Aorta (tissue), 5 donors: ENCODE results near the gene SBNO2. TPM values are rescaled to one million over a fixed set of nuclear protein-coding genes. Genes with fewer than 3 reads are reported as not detected.

Experiments
- ATAC-seq: fragments of 200-7000 bp; cut with Tn5 transposase; one replicate; pipeline ENCODE4 v1.9.1; 2022; ENCODE audit warnings: moderate library complexity; ENCODE audit not compliant: low FRiP score
- DNase-seq, 2 donors: peaks; one replicate each; pipeline ENCODE4 v3.0.0-alpha.2; 2020
- H3K27ac ChIP-seq, 2 donors: one replicate each; pipeline ENCODE4 v1.5.1; 2013; ENCODE audit warnings: low read length in 2 of 2, mild to moderate bottlenecking in 2 of 2, moderate library complexity in 2 of 2, control low read depth in 1 of 2, inconsistent platforms in 1 of 2, low read depth in 1 of 2
- H3K27me3 ChIP-seq, 2 donors: one replicate each; pipeline ENCODE4 v1.6.1; 2013; ENCODE audit warnings: control low read depth in 1 of 2, low read length in 1 of 2, mild to moderate bottlenecking in 1 of 2, moderate library complexity in 1 of 2; ENCODE audit not compliant: insufficient read depth in 2 of 2, control insufficient read depth in 1 of 2
- H3K36me3 ChIP-seq, 2 donors: one replicate each; pipeline ENCODE4 v1.6.1; 2013; ENCODE audit warnings: control low read depth in 1 of 2, low read length in 1 of 2, mild to moderate bottlenecking in 1 of 2; ENCODE audit not compliant: insufficient read depth in 2 of 2, control insufficient read depth in 1 of 2
- H3K4me1 ChIP-seq, 2 donors: one replicate each; pipeline ENCODE4 v1.6.1; 2013; ENCODE audit warnings: low read length in 2 of 2, control low read depth in 1 of 2, mild to moderate bottlenecking in 1 of 2, moderate library complexity in 1 of 2; ENCODE audit not compliant: insufficient read depth in 2 of 2, control insufficient read depth in 1 of 2
- H3K4me3 ChIP-seq, 2 donors: one replicate each; pipeline ENCODE4 v1.5.1; 2013; ENCODE audit warnings: low read length in 2 of 2, control low read depth in 1 of 2, mild to moderate bottlenecking in 1 of 2
- H3K9me3 ChIP-seq: one replicate; pipeline ENCODE4 v1.6.1; 2013; ENCODE audit warnings: mild to moderate bottlenecking, low read length; ENCODE audit not compliant: control insufficient read depth
- WGBS, 2 donors: extraction: QIAGEN DNeasy Blood & Tissue Kit; methylation state at CpG; one replicate each; pipeline ENCODE4 v1.1.7; 2013; 5-methylcytosine and 5-hydroxymethylcytosine counted together
- intact Hi-C, 2 donors: fragments of 100-400 bp; cut with DNase I; formaldehyde crosslinking; loops; one replicate each; pipeline versions ENCODE4 v1.14.2 to v1.15.0; 2022
- polyA plus RNA-seq, 2 donors: library from polyadenylated mRNA; stranded (reverse); fragments of 200-250 nt; gene quantifications; one replicate each; pipeline ENCODE4 v1.2.3, GENCODE V29; 2013
- total RNA-seq, 2 donors: library from RNA; stranded (reverse); fragmentation: NEBNext Ultra II Directional; extraction: Animal tissue kit (Norgen Biotek cat#: 25700); gene quantifications; one replicate each; pipeline ENCODE4 v1.2.1, GENCODE V29; 2021
- donor health status: healthy with polysubstance abuse.
- donor health status: Bipolar disorder and iron deficiency.
- donor health status: DM: no; HTN: no; CAD: no.
- donor health status: DM: no; HTN: no; CAD: no.
- donor health status: DM: yes; HTN: yes; CAD: no.

Gene SBNO2
- total and polyA plus RNA-seq, 4 donors: 11.0 to 165 (median 75.2) TPM

DNA sequence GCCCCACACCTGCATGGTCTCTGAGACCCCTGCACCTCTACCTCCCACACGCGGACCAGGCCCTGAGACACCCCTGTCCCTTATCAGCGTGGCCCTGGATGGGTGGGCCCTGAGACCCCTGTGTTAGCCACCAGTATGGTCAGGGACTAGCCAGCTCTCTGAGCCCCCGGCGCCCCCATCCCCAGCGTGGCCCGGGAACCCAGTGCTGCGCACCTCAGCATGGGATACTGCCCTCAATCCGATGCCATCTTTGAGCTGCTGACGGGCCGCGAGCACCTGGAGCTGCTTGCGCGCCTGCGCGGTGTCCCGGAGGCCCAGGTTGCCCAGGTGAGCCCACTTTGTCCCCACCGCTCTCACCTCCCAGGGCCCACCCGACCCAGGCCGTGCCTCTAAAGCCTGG lies 112.1 kb downstream of the SBNO2 start:
- H3K4me1 ChIP-seq: no peaks in the 10 kb centered on the region
- H3K4me3 ChIP-seq: no peak overlapping the region
- DNase-seq (no peak), ATAC-seq (no peak)
- H3K36me3 ChIP-seq: no peaks in the 10 kb centered on the region
- no peak overlapping the region for H3K27ac ChIP-seq
- no peaks in the 10 kb centered on the region for H3K27me3 ChIP-seq
- H3K9me3 ChIP-seq: peaks cover 7% of the 10 kb centered on the region
- intact Hi-C loops: no loop called here
- 65 to 95% methylated on average over 19 to 20 of the region's 20 CpGs for WGBS, 2 donors

DNA sequence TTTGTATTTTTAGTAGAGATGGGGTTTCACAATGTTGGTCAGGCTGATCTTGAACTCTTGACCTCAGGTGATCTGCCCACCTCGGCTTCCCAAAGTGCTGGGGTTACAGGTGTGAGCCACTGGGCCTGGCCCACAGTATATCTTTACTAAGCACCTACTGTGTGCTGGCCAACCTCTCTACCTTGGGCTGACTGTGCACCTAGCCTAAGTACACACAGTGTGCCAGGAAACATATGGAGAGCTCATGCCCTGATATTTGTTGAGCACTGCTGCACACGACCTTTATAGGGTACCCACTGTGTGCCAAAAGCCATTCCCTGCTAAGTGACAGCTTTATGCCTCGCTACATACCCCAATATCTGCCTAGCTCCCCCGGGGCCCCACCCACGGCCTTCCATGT lies 113.4 kb downstream of the SBNO2 start:
- ATAC-seq: no peak
- no peak for DNase-seq
- 84 to 90% methylated on average over 5 of the region's 5 CpGs for WGBS, 2 donors

DNA sequence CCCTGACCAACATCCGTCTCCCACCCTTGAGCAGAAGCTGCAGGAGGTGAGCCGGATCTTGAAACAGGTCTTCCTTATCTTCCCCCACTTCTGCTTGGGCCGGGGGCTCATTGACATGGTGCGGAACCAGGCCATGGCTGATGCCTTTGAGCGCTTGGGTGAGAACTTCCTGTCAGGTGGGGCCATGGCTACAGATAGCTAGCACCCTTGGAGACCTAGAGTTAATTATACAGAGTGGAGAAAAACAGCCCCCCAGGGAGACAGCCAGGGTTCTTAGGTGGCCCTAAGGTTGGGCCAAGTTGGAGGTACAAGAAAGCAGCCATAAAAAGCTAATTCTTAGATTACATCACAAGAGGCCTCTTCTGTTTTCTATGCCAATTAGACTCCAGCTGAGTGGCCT lies 116.0 kb downstream of the SBNO2 start:
- Histone ChIP-seq H3K9me3 (peaks cover 7% of the 10 kb centered on the region), H3K27ac (no peak overlapping the region), H3K4me3 (no peak overlapping the region), H3K27me3 (no peaks in the 10 kb centered on the region), H3K4me1 (no peaks in the 10 kb centered on the region), H3K36me3 (no peaks in the 10 kb centered on the region)
- 95 to 96% methylated on average over 5 of the region's 5 CpGs for WGBS, 2 donors
- intact Hi-C loops: no loop called here
- DNase-seq (no peak), ATAC-seq (no peak)

More for the DNA sequence above, 113.4 kb downstream of the SBNO2 start:
- Histone ChIP-seq H3K27ac (no peak overlapping the region), H3K27me3 (no peaks in the 10 kb centered on the region), H3K36me3 (no peaks in the 10 kb centered on the region), H3K9me3 (peaks cover 7% of the 10 kb centered on the region), H3K4me3 (no peak overlapping the region), H3K4me1 (no peaks in the 10 kb centered on the region)
- intact Hi-C loops: no loop called here

Other genes starting within 250 kb of the SBNO2 start
- gene ARID3A, start 248.2 kb downstream of the SBNO2 start, total RNA-seq: 10 to 100 TPM in 1 of 2 donors, 1 to 10 TPM in 1; 9.3 to 13.8 TPM
- 1 to 10 TPM in 1 of 2 donors, under 1 TPM in 1; 0.97 to 1.3 TPM for gene ARID3A, start 248.2 kb downstream of the SBNO2 start, polyA plus RNA-seq
- 10 to 100 TPM; 15.5 to 16.1 TPM for gene WDR18, start 189.9 kb downstream of the SBNO2 start, total RNA-seq
- gene WDR18, start 189.9 kb downstream of the SBNO2 start, polyA plus RNA-seq: 10 to 100 TPM; 20.9 to 68.8 TPM
- 1 to 10 TPM in 1 of 2 donors, under 1 TPM in 1; 0.10 to 1.3 TPM for gene GRIN3B, start 173.8 kb downstream of the SBNO2 start, total RNA-seq
- not detected for gene GRIN3B, start 173.8 kb downstream of the SBNO2 start, polyA plus RNA-seq
- 100 to 1,000 TPM; 118 to 142 TPM for gene TMEM259, start 153.1 kb downstream of the SBNO2 start, total RNA-seq
- 100 to 1,000 TPM in 1 of 2 donors, 10 to 100 TPM in 1; 50.1 to 434 TPM for gene TMEM259, start 153.1 kb downstream of the SBNO2 start, polyA plus RNA-seq
- gene RNU6-2, start 152.7 kb downstream of the SBNO2 start, total RNA-seq: not detected
- gene RNU6-2, start 152.7 kb downstream of the SBNO2 start, polyA plus RNA-seq: not detected
- gene CNN2, start 147.7 kb downstream of the SBNO2 start, total RNA-seq: 100 to 1,000 TPM; 142 to 185 TPM
- 100 to 1,000 TPM in 1 of 2 donors, 10 to 100 TPM in 1; 53.2 to 141 TPM for gene CNN2, start 147.7 kb downstream of the SBNO2 start, polyA plus RNA-seq
- gene ABCA7, start 134.2 kb downstream of the SBNO2 start, total RNA-seq: 10 to 100 TPM in 1 of 2 donors, 1 to 10 TPM in 1; 9.5 to 20.6 TPM
- 1 to 10 TPM; 1.9 to 7.6 TPM for gene ABCA7, start 134.2 kb downstream of the SBNO2 start, polyA plus RNA-seq
- gene ARHGAP45, start 107.1 kb downstream of the SBNO2 start, total RNA-seq: 10 to 100 TPM; 15.3 to 38.6 TPM
- 10 to 100 TPM in 1 of 2 donors, 1 to 10 TPM in 1; 7.4 to 21.8 TPM for gene ARHGAP45, start 107.1 kb downstream of the SBNO2 start, polyA plus RNA-seq
- gene POLR2E, start 78.9 kb downstream of the SBNO2 start, total RNA-seq: 10 to 100 TPM; 83.5 to 95.6 TPM
- 100 to 1,000 TPM in 1 of 2 donors, 10 to 100 TPM in 1; 91.5 to 116 TPM for gene POLR2E, start 78.9 kb downstream of the SBNO2 start, polyA plus RNA-seq
- 100 to 1,000 TPM; 165 to 236 TPM for gene GPX4, start 70.3 kb downstream of the SBNO2 start, total RNA-seq
- 100 to 1,000 TPM; 696 to 786 TPM for gene GPX4, start 70.3 kb downstream of the SBNO2 start, polyA plus RNA-seq
- 10 to 100 TPM; 39.4 to 59.5 TPM for gene STK11, start 31.5 kb upstream of the SBNO2 start, total RNA-seq
- 10 to 100 TPM; 30.1 to 58.9 TPM for gene STK11, start 31.5 kb upstream of the SBNO2 start, polyA plus RNA-seq
- 1 to 10 TPM; 3.0 to 3.7 TPM for gene CBARP, start 63.7 kb upstream of the SBNO2 start, total RNA-seq
- gene CBARP, start 63.7 kb upstream of the SBNO2 start, polyA plus RNA-seq: 1 to 10 TPM in 1 of 2 donors, under 1 TPM in 1; 0.88 to 1.1 TPM
- gene ATP5F1D, start 67.5 kb upstream of the SBNO2 start, total RNA-seq: 100 to 1,000 TPM in 1 of 2 donors, 10 to 100 TPM in 1; 92.8 to 102 TPM
- 100 to 1,000 TPM; 131 to 164 TPM for gene ATP5F1D, start 67.5 kb upstream of the SBNO2 start, polyA plus RNA-seq
- gene MIDN, start 74.3 kb upstream of the SBNO2 start, total RNA-seq: 100 to 1,000 TPM; 112 to 121 TPM
- gene MIDN, start 74.3 kb upstream of the SBNO2 start, polyA plus RNA-seq: 10 to 100 TPM; 11.8 to 27.4 TPM
- gene CIRBP, start 95.1 kb upstream of the SBNO2 start, total RNA-seq: 100 to 1,000 TPM; 391 to 397 TPM
- 1,000 to 10,000 TPM in 1 of 2 donors, 100 to 1,000 TPM in 1; 252 to 1,634 TPM for gene CIRBP, start 95.1 kb upstream of the SBNO2 start, polyA plus RNA-seq
- gene FAM174C, start 101.3 kb upstream of the SBNO2 start, total RNA-seq: 10 to 100 TPM; 21.9 to 23.3 TPM
- gene FAM174C, start 101.3 kb upstream of the SBNO2 start, polyA plus RNA-seq: 10 to 100 TPM; 43.8 to 68.8 TPM
- not detected for gene EFNA2, start 111.6 kb upstream of the SBNO2 start, total RNA-seq
- 1 to 10 TPM in 1 of 2 donors, not detected in 1; 2.8 TPM for gene EFNA2, start 111.6 kb upstream of the SBNO2 start, polyA plus RNA-seq
- gene NDUFS7, start 209.6 kb upstream of the SBNO2 start, total RNA-seq: 10 to 100 TPM; 47.7 to 47.8 TPM
- gene NDUFS7, start 209.6 kb upstream of the SBNO2 start, polyA plus RNA-seq: 100 to 1,000 TPM in 1 of 2 donors, 10 to 100 TPM in 1; 72.6 to 105 TPM
- 10 to 100 TPM in 1 of 2 donors, 1 to 10 TPM in 1; 7.9 to 16.1 TPM for gene GAMT, start 227.3 kb upstream of the SBNO2 start, total RNA-seq
- gene GAMT, start 227.3 kb upstream of the SBNO2 start, polyA plus RNA-seq: 10 to 100 TPM; 21.2 to 40.2 TPM
- gene DAZAP1, start 233.3 kb upstream of the SBNO2 start, total RNA-seq: 10 to 100 TPM; 75.2 to 77.9 TPM
- 10 to 100 TPM; 44.8 to 79.0 TPM for gene DAZAP1, start 233.3 kb upstream of the SBNO2 start, polyA plus RNA-seq